Activated CD4-positive, alpha-beta T cell treated with anti-CD3 and anti-CD28 coated beads, Interleukin-2, amount 50 U/mL, for 16 hours (primary cell): ENCODE results near the gene LINGO1.

Experiments used
- DNase-seq: peaks from one replicate; pipeline ENCODE4 v3.0.0-alpha.2; 2020

Gene LINGO1

DNA sequence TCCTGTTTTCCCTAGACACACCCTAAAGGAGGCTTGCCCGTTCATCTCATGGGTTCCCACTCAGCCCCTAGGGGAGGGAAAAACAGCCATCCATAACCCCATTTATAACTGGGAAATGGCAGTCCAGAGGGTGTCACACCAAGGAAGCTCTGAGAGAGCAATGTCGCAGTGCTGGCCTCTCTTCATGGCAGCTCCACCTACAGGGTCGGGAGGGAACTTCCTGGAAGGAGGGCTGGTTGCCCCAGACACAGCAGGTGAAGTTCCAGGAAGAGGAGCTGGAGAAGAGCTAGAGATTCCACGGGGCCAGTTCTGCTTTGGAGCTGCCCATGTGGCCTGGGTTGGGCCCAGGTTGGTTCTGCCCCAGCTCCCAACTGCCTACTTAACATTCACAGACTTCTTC lies 22.3 kb upstream of the LINGO1 start:
- DNase-seq, result no peak

DNA sequence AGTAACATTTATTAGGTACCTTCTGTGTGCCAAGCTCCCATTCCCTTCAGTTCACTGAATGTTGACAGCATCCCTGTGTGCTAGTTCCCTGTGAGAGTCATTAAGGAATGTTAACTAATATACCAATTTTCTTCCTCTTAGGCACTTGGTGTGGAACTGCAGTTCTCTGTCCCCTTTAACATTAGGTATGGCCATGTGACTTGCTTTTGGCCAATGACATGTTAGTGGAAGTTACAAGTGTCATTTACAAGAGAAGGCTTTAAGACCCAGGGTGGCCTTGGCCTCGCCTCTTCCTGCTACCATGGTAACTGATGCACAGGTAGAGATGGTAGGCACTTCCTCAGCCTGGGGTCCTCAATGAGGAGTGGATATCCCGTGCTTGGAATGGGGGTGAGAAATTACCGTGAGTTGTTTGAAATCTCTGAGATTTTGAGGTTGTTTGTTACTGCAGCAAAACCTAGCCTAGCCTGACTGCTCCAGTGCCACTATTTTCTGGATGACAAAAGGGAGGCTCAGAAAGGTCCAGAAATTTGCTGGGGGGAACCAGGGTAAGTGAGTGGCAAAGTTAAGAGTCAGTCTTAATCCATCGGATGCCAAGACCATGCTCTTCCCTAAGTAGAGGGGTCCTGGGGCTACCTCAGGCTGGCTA lies 21.2 kb upstream of the LINGO1 start:
- no peak for DNase-seq

DNA sequence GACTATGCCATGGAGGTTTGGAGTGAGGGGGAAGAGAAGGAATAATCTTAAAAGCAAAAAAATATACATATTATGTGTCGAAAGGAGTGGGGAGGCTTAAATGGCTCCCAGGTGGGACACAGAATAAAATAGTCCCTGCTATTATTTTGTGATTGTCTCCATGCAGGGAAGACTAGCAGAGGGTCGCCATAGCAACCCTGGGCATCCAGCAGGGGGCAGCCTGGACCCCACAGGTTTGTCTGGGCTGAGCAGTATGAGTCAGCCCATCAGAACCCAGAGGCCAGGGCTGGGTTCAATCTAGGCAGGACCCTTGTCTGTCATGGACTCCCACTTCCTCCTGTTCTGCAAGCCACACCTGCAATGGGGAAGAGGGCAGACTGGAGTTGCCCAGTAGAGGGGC lies 17.6 kb upstream of the LINGO1 start:
- DNase-seq, result peak; percentile 17

DNA sequence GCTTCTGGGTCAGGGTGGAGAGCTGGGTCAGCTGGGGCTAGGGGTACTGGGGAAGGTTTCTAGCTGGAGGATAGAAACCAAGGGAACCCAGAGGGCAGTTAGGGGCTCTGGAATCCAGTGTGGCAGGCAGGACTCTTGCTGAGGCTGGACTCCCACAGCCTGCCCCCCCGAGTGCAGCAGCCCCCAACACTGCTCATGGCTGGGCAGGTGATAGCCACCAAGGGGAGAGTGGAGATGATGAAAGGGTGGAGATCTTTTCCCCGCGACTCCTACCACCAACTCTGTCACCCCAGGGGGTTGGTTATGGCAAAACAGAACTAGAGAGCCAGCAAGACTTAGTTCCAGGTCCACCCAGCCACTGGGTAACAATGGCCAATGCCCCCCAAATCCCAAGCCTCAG lies 16.9 kb upstream of the LINGO1 start:
- no peak for DNase-seq

DNA sequence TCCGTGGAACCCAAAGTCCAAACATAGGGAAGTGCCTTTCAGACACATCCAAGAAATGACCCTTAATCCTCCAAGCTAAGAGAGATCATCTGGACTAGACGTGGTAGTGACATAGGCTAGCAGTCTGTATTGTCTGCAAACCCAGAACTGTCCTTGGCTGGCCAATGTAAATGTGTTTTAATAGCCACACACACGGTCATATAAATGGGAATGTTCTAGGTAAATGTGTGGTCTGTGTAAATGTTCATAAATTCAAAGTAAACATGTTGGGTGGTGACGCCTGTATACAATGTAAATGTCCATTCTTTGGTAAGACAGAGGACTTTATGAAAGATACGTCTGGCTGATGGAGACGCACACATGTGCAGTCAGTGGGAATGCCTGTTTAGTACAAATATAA lies 16.3 kb upstream of the LINGO1 start:
- DNase-seq, result no peak

DNA sequence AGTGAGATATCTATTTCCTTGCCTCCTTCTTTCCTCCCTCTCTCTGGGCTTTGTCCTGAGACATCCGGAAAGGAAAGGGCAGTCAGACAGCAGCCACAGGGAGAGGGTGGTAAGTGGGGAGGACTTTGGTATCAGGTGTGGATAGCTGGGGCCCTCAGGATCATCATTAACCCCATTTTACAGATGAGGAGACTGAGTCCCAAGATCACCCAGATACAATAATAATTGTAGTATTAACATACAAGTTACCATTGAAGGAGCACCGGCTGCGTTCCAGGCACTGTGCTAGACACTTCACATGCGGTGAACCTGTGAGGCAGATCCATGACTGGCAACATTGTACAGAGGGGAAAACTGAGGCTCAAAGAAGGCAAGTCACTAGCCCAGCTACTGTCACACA lies 15.2 kb upstream of the LINGO1 start:
- no peak for DNase-seq

DNA sequence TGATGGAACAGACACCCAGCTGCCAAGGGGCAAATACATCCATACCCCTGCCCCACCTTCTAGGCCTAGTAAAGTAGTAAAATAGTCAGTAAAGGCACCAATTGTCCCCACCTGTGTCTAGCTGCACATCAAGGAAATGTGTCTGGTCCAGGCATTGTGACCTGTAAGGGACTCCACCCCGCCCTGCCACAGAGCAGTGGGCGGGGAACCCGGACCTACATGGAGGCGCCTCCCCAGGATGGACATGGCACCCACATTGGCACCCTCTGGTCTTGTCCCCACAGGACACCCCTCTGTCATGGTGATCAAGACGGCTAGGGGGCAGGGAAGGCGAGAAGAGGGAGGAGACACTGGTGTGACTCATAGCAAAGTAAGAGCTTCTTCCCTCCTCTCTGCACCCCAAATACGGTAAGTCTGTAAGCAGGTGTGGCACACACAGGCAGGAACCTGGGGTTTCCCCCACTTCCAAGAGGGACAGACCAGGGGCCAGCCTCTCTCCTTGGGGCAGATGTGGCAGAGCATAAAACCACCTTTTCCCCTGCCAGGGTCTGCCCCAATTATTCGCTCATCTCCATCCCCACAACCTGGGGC lies 13.5 kb upstream of the LINGO1 start:
- DNase-seq, result no peak

DNA sequence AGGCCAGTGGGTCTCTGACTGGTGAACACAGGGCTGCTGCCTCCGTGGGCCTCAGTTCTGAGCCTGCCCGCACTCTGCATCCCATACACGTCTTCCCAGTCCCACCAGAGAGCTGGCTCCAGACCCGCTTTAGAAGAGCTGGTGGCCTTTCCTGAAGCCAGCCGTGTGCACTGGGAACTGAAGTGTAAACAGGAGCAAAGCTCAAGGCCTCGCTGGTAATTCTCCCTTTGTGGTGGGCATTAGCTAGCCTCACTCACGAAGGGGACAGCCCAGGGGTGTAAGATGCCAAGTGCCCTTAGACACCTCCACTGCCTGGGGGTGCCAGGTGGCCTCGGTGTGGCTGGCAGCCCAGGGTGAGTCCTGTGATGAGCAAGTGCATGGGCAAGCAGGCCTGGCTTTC lies 12.9 kb upstream of the LINGO1 start:
- no peak for DNase-seq

DNA sequence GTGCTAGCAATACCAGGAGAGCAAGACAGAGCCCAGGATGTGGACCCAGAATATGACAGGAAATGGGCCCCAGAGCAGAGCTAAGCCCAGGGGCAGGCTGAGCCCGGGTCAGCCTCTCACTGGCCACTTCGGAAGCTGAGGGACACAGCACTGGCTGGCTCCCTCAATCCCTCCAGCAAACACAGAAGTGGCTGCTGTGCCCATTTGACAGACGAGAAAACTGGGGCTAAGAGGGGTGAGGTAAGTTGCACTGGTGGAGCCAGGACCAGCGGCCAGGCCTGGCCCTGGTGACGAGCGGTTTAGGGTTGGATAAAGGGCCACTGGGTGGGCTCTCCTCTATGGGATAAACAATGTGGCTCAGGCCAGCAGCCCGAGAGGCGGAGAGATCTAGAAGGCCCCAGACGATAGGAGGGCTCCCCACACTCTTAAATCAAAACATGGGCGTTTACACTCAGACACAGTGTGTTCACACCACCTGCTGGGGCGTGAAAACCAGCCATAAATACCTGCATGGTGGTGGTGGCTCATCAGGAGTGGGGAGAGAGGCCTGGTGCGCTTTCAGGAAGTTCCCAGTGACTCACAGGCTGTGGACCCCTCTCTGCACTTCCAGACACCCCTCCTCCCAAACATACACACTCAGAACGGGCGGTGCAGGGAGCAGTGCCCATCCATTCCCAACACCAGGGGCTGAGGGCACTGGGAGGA lies 12.0 kb upstream of the LINGO1 start:
- DNase-seq, result no peak

DNA sequence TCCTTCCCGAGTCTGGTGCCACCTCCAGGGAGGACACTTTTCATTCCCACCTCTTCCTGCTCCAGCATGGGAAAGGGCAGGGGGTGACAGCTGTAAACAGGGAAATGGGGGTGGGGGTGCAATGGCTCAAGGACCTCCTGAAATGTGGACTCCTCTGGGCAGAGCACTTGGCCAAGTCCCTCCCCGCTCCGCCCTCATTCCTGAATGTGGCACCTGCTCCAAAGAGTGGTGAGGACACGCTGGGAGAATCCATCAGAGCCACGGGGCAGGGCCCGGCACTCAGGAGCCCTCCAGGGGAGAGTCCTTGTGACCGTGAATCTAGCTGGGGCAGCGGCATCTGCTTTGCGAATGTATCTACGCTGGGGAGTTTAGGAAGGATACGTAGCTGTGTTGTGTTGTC lies 11.1 kb upstream of the LINGO1 start:
- no peak for DNase-seq

DNA sequence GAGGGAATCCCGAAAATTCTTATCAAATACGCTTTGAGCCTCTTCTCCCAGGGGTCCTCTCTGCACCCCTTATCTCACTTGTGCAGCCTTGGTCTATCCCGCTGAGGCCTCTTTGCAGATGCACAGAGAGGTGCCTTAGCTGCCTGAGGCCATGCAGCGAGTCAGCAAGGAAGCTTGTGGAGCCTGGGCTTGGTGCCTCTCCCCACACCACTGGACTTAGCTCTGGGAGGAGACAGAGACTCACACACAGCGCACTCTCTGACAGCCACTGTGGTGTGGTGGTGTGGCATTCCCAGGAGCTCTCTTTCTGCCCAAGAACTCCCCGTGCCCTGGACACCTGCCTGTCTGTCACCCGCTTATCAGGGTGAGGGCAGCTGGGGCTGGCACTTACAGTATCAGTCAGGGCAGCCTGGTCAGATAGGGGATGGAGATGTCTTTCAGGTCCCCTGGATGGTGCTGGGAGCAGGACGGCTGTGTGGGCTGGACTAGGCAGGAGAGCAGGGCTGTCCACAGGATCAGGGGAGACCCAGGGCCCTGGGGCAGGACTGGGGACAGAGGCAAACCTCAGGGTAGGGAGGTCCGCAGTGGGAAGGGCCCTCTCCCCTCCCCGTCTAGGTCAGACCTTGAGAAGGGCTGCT lies 10.2 kb upstream of the LINGO1 start:
- DNase-seq, result no peak

DNA sequence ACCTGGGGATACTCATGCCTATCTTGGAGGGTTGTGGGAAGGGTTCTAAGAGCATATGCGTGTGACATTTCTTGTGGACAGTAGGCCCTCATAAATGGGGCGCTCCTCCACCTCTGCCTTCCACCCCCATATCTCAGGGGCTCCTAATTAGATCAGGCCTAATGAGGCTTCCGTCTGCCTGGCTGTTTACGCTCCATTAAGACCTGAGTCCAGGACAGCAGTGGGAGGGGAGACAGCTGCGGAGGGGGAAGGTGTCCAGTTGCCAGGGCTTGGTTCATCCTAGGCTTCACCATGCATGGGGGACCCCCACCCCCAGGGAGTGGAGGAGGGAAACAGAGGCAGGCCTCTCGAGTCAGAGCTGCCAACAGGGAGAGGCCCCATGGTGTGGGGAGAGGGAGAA lies 9.3 kb upstream of the LINGO1 start:
- no peak for DNase-seq

DNA sequence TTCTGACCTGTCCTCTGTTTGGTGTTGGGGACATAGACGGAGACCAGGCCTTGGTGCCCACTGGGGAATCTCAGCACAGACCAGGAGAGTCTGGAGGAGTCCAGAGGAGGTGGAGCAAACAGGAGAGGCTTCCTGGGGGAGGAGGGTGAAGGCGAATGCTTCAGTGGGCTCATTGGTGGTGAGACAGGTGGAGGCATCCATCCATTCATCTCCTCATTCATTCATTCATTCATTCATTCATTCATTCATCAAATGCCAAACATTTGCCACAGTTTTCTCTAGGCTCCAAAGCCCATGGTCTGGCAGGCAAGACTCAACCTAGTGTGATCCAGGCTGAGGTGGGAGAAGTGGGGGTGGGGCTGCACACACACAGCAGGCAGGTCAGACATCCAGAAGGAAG lies 7.9 kb upstream of the LINGO1 start:
- no peak for DNase-seq

DNA sequence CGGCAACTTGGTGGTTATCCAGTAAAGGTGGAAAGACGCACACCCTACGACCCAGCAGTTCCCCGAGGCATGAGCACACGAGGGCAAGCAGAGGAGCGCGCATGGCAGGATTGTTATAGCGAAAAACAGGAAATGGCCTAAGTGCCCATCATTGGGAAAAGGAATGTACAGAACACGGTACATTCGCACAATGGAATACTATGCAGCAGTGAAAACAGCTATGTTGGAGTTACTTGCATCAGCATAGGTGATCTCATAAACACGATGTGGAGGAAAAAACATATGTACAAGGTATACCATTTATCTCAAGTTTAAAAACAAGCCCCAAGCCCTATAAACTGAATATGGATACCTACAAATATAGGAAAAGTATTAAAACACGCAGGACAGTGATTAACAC lies 6.7 kb upstream of the LINGO1 start:
- DNase-seq, result no peak

DNA sequence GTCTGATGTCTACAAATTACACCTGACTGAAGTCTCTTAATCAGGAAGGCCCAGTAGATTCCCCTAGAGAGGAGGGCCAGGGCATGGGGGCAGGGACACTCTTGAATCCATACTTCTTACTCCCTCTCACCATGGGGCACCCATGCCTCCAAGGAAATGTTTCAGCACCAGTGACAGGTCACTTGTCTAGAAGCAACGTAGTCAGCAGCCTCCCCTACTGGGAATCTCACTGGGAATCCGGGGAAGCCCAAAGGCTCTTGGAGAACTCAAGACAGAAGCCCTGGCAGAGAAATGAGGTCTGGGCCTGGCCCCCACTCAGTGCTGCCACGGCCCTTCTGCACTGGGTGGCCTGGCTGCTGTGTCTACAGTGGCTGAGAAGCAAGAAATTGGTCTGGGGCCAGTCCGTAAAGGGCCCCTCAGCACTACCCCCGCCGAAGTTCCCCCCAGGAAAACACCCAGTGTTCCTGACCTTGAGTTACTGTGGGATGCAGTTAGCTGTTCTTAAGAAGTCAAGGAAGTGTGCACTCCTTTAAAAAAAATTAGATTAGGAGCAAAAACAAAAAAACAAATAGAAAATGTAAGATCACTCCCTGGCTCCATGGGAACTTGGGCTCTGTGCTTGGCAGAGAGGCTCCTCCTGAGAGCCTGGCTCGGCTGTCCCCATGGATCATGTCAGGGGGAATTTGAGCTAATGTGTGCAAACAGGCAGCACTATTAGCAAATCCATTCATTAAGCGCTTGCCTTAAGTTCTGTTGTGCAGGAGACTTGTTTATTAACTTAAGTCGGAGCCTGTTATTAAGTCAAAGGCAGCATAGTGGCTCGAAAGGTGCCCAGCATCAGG lies 5.4 kb upstream of the LINGO1 start:
- DNase-seq, result no peak

DNA sequence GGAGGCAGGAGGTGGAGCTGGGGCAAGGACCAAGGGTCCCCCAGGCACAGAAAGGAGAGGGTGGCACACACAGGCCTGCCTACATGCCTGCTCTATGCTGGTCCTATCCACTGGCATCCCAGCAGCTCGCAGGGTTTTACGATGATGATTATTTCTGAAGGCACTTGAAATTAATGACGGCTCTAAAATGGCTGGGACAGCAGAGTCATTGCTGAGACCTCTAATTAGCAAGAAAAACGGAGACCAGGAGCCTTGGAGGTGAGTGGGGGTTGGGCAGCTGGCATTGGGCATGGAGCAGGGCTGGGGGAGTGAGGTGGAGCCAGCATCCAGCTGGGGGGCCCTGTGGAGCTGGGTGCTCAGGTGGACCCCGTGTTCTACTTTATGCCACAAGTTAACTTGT lies 3.5 kb upstream of the LINGO1 start:
- no peak for DNase-seq

DNA sequence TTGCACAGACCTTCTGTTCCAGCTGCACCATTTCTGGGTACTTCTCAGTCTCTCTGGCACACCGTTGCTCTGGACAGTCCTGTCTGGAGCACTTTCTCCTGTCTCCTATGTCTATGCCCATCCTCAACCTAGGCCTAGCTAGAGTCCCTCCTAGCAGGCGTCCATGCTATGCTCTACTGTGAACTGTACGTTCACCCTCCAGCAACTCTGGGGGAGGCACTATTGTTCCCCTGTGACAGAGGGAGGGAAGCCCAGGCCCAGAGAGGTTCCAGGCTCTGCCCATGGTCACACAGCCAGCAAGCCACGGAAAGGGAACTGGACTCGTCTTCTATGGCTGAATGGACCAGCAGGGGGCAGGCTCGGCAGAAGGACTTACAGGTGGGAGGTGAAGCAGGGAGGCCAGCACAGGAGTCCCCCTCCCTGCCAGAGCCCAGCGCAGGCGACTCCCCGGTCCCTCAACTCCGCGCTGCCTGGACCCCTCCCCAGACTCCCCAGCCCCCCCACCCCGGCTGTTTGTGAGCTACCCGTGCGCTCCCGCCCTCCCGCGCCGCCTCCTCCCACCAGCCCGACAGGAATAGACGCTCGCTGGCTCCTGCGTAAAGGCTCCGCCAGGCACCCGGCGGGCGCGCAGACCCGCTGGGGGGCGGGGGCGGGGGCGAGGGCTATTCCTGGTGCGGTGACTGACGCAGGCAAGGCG lies 1.7 kb upstream of the LINGO1 start:
- DNase-seq, result peak; percentile 70

DNA sequence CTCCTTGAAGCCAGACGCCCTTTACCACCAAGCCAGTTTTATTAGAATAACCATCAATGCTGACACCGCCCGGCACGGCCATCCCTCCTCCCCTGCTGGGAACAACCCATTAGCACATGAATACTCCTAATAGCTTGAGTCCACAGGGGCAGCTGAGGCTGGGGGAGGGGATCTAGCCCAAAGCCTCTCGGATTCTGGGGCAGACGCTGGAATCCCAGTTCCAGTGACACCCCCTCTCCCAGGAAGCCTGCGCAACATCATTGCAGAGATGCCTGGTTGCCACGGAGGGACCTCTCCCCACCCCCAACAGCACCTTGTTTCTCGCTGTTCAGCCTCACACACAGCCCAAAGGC lies 1.2 kb upstream of the LINGO1 start:
- DNase-seq, result no peak

DNA sequence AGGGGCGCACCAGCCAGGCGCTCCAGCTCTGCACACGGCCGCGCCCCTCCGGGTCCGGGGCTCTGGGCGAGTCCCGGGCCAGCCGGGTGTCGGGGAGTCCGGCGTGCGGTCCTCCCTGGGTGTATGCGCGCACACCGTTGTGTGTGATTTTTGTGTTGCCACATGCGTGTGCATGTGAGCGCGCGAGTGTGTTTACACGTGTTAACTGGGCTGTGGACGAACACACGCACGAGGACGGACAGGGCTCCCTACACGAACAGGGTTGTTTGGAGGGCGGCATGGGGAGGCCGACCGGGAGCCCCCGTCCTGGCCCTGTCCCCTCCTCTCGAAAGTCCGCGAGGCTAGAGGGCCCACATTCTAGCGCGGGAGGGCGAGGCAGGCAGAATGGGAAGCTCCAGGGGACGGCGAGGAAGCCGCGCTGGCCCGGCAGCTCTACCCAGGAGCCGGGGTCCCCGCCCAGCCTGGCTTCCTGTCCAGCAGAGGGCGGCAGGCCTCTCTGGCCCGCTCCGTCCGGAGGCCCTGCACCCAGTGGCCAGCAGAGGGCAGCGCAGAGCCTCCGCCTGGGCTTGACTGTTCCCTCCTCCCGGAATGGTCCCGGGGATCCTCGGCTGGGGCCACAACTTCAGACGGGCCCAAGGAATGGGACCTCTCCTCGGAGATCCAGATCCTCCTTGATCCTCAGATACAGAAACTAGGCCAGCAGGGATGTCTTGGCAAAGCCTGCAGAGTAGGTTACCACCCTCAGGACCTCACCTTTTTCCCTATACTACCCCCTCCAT lies 611 bp upstream of the LINGO1 start:
- peak; percentile 66 for DNase-seq

DNA sequence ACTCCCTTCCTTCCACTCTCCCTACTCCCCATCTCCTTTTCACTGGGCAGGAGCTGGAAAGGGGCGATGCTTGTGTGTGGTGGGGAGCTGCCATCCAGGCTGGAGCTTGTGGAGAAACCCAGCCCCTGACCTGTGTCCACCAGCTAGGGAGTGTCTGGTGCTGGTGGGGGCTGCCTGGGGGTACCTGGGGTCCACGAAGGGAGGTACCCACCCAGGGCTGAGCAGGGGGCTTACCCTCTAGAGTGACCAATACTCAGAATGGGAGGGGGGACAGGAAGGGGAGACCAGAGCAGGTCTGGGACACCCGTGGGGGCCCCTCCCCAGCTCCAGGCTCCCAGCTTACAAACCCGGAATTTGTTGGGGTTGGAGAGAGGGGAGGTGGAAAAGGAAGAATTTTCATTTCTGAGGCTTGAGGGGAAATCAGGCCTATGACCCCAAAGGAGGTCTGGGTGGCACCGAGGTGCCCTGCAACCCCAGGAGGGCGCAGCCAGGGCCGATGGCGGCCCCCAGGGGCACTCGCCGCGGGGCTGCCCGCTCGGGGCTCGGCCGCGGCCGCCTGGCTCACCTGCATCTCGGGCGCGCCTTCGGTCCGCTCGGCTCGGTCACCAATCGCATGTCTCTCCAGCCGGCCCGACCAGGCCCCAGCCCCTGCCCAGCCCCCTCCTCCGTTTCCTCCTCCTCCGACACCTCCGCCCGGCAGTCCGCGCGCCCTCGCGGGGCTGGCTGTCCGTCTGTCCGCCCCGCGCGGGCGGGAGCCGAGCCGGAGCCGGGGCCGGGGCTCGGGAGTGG lies 773 bp downstream of the LINGO1 start:
- no peak for DNase-seq
